ENCODE data around the gene SYT17.

SYT17 gene

GRCh38 chr16:19307587-19308241, 139.7 kb downstream of the SYT17 start:
- DNase-seq: no peak

- DNase-seq: no peak
These were observed 140.4 kb downstream of the SYT17 start for GRCh38 chr16:19308392-19308791.

GRCh38 chr16:19309178-19309577, 141.1 kb downstream of the SYT17 start:
- DNase-seq: no peak

GRCh38 chr16:19314718-19315425, 146.8 kb downstream of the SYT17 start:
- DNase-seq: no peak

GRCh38 chr16:19315889-19316433, 147.9 kb downstream of the SYT17 start:
- DNase-seq: no peak

- DNase-seq: no peak
These were observed 148.8 kb downstream of the SYT17 start for GRCh38 chr16:19316846-19317245.

All from activated CD8-positive, alpha-beta memory T cell treated with anti-CD3 and anti-CD28 coated beads for 24 hours (primary cell).